Astrocyte (in vitro differentiated cells and primary cell): Measurements from ENCODE around the gene WDR13. TPM values are rescaled to one million over a fixed set of nuclear protein-coding genes. Genes with fewer than 3 reads are reported as not detected.

Experiments used
- DNase-seq: peaks from one replicate; pipeline ENCODE4 v3.0.0-alpha.2; 2010; ENCODE audit warnings: low read depth
- FAIRE-seq: peaks from 2 replicates; lab custom pipeline; 2011; peaks lifted over from hg19 to GRCh38; lab: Jason Lieb, UNC
- H2AFZ ChIP-seq: 2 replicates; pipeline ENCODE4 v1.6.0; 2012; ENCODE audit warnings: low read depth, low read length, inconsistent platforms
- H3K27ac ChIP-seq: 2 replicates; pipeline ENCODE4 v1.5.1; 2011; ENCODE audit warnings: low read depth, low read length, inconsistent platforms
- H3K27me3 ChIP-seq: 2 replicates; pipeline ENCODE4 v1.6.0; 2011; ENCODE audit warnings: low read length, inconsistent platforms; ENCODE audit not compliant: insufficient read depth
- H3K36me3 ChIP-seq: 2 replicates; pipeline ENCODE4 v1.5.1; 2011; ENCODE audit warnings: low read length, inconsistent platforms; ENCODE audit not compliant: insufficient read depth
- H3K4me1 ChIP-seq: 2 replicates; pipeline ENCODE4 v1.5.1; 2011; ENCODE audit warnings: low read length, inconsistent platforms; ENCODE audit not compliant: insufficient read depth
- H3K4me2 ChIP-seq: 2 replicates; pipeline ENCODE4 v1.6.0; 2012; ENCODE audit warnings: low read length, inconsistent platforms
- H3K4me3 ChIP-seq: 2 replicates; pipeline ENCODE4 v1.5.1; 2011; ENCODE audit warnings: low read depth, mild to moderate bottlenecking, low read length, inconsistent platforms; ENCODE audit not compliant: insufficient read depth
- H3K79me2 ChIP-seq: 2 replicates; pipeline ENCODE4 v1.6.0; 2012; ENCODE audit warnings: mild to moderate bottlenecking, low read length, inconsistent platforms; ENCODE audit not compliant: insufficient read depth
- H3K9ac ChIP-seq: 2 replicates; pipeline ENCODE4 v1.6.0; 2012; ENCODE audit warnings: mild to moderate bottlenecking, low read length, inconsistent platforms
- H3K9me3 ChIP-seq: 2 replicates; pipeline ENCODE4 v1.5.1; 2012; ENCODE audit warnings: low read depth, mild to moderate bottlenecking, low read length, inconsistent platforms; ENCODE audit not compliant: insufficient read depth
- H4K20me1 ChIP-seq: 2 replicates; pipeline ENCODE4 v1.6.0; 2012; ENCODE audit warnings: low read length, inconsistent platforms; ENCODE audit not compliant: insufficient read depth
- H3K27ac Mint-ChIP-seq: one replicate; pipeline ENCODE4 v1.8.0; 2021; ENCODE audit warnings: mild to moderate bottlenecking, mixed read lengths; ENCODE audit not compliant: unreplicated experiment
- H3K27me3 Mint-ChIP-seq: one replicate; pipeline ENCODE4 v1.8.0; 2021; ENCODE audit warnings: low read depth, mixed read lengths; ENCODE audit not compliant: unreplicated experiment
- H3K36me3 Mint-ChIP-seq: one replicate; pipeline ENCODE4 v1.8.0; 2021; ENCODE audit warnings: low read depth, mixed read lengths; ENCODE audit not compliant: unreplicated experiment
- H3K4me1 Mint-ChIP-seq: one replicate; pipeline ENCODE4 v1.8.0; 2021; ENCODE audit warnings: low read depth, mixed read lengths; ENCODE audit not compliant: unreplicated experiment
- H3K4me3 Mint-ChIP-seq: one replicate; pipeline ENCODE4 v1.8.0; 2021; ENCODE audit warnings: mild to moderate bottlenecking, moderate library complexity, mixed read lengths; ENCODE audit not compliant: unreplicated experiment
- H3K9me3 Mint-ChIP-seq: one replicate; pipeline ENCODE4 v1.8.0; 2021; ENCODE audit warnings: mild to moderate bottlenecking, mixed read lengths; ENCODE audit not compliant: unreplicated experiment
- EZH2 ChIP-seq: IDR thresholded peaks from 2 replicates; pipeline ENCODE4 v1.6.1; 2012; ENCODE audit warnings: mild to moderate bottlenecking, low read length, inconsistent platforms; ENCODE audit not compliant: insufficient read depth
- total RNA-seq: library from RNA; stranded (reverse); gene quantifications from 2 replicates; pipeline ENCODE4 v1.2.1, GENCODE V29; 2021
- TF ChIP-seq, protein P1 (sequence below): IDR thresholded peaks from 2 replicates; pipeline ENCODE4 v1.5.1; 2011; ENCODE audit warnings: low read depth, mild to moderate bottlenecking, inconsistent platforms, low read length, moderate library complexity; ENCODE audit not compliant: insufficient read depth

WDR13 gene
- total RNA-seq, 1 donor from 2014 or later = 65.4 TPM

- no peaks in the 10 kb centered on the region for H3K4me1 ChIP-seq
- Mint-ChIP-seq H3K4me1 (no peaks in the 10 kb centered on the region), H3K36me3 (peaks cover 12% of the 10 kb centered on the region), H3K27me3 (no peaks in the 10 kb centered on the region), H3K27ac (no peak overlapping the region), H3K9me3 (peaks cover 1% of the 10 kb centered on the region), H3K4me3 (no peak overlapping the region)
- H3K27ac ChIP-seq = no peak overlapping the region
- H3K79me2 ChIP-seq = no peaks in the 10 kb centered on the region
- H4K20me1 ChIP-seq = no peaks in the 10 kb centered on the region
- no peak for FAIRE-seq
- H3K4me3 ChIP-seq = no peak overlapping the region
- no peak for DNase-seq
- no peak overlapping the region for H2AFZ ChIP-seq
- TF ChIP-seq, protein P1, sequence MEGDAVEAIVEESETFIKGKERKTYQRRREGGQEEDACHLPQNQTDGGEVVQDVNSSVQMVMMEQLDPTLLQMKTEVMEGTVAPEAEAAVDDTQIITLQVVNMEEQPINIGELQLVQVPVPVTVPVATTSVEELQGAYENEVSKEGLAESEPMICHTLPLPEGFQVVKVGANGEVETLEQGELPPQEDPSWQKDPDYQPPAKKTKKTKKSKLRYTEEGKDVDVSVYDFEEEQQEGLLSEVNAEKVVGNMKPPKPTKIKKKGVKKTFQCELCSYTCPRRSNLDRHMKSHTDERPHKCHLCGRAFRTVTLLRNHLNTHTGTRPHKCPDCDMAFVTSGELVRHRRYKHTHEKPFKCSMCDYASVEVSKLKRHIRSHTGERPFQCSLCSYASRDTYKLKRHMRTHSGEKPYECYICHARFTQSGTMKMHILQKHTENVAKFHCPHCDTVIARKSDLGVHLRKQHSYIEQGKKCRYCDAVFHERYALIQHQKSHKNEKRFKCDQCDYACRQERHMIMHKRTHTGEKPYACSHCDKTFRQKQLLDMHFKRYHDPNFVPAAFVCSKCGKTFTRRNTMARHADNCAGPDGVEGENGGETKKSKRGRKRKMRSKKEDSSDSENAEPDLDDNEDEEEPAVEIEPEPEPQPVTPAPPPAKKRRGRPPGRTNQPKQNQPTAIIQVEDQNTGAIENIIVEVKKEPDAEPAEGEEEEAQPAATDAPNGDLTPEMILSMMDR = no peak
- no peak for TF ChIP-seq EZH2
- no peaks in the 10 kb centered on the region for H3K36me3 ChIP-seq
- no peaks in the 10 kb centered on the region for H3K27me3 ChIP-seq
- no peaks in the 10 kb centered on the region for H3K9me3 ChIP-seq
- no peak overlapping the region for H3K4me2 ChIP-seq
- no peak overlapping the region for H3K9ac ChIP-seq
Observed at GRCh38 chrX:48606091-48606490, 8.8 kb downstream of the WDR13 start.

GRCh38 chrX:48611703-48612102 is 14.4 kb downstream of the WDR13 start:
- FAIRE-seq = no peak

More at GRCh38 chrX:48611703-48612102, 14.4 kb downstream of the WDR13 start:
- H4K20me1 ChIP-seq = no peaks in the 10 kb centered on the region
- H3K4me2 ChIP-seq = no peak overlapping the region
- Mint-ChIP-seq H3K27me3 (no peaks in the 10 kb centered on the region), H3K4me3 (no peak overlapping the region), H3K36me3 (peaks cover 2% of the 10 kb centered on the region), H3K9me3 (peaks cover 1% of the 10 kb centered on the region), H3K27ac (no peak overlapping the region), H3K4me1 (peaks cover 3% of the 10 kb centered on the region)
- H3K4me3 ChIP-seq = no peak overlapping the region
- H3K36me3 ChIP-seq = no peaks in the 10 kb centered on the region
- no peak overlapping the region for H3K27ac ChIP-seq
- no peaks in the 10 kb centered on the region for H3K79me2 ChIP-seq
- TF ChIP-seq, protein P1 = no peak
- TF ChIP-seq EZH2 = no peak
- no peaks in the 10 kb centered on the region for H3K9me3 ChIP-seq
- H3K4me1 ChIP-seq = no peaks in the 10 kb centered on the region
- H3K27me3 ChIP-seq = no peaks in the 10 kb centered on the region
- no peak overlapping the region for H2AFZ ChIP-seq
- no peak overlapping the region for H3K9ac ChIP-seq
- DNase-seq = no peak
